Mesenchymal stem cell (in vitro differentiated cells and primary cell): Measurements from ENCODE around the gene RHPN2.
"Not testable (repeated sequence)": the region's sequence is repeated elsewhere in the genome, so short reads cannot be mapped to it uniquely, and the experiment has no call there.

ENCODE experiments used
- DNase-seq: peaks from one replicate; pipeline ENCODE4 v3.0.0-alpha.2; 2013
- H2AFZ ChIP-seq: one replicate; pipeline ENCODE4 v1.6.1; 2013; ENCODE audit warnings: low read depth, mild to moderate bottlenecking, control low read depth, inconsistent platforms, low read length, moderate library complexity
- H2AK5ac ChIP-seq: 2 replicates; pipeline ENCODE4 v1.6.1; 2013; ENCODE audit warnings: low read length, moderate library complexity, mild to moderate bottlenecking, inconsistent platforms; ENCODE audit not compliant: severe bottlenecking
- H2BK120ac ChIP-seq: one replicate; pipeline ENCODE4 v1.6.1; 2013; ENCODE audit warnings: low read depth, mild to moderate bottlenecking, inconsistent platforms, low read length, moderate library complexity
- H2BK12ac ChIP-seq, 2 experiments: one replicate each; pipeline ENCODE4 v1.6.1; 2013; ENCODE audit warnings: inconsistent platforms in 2 of 2, low read length in 2 of 2, mild to moderate bottlenecking in 2 of 2, moderate library complexity in 2 of 2, control low read depth in 1 of 2
- H2BK15ac ChIP-seq: one replicate; pipeline ENCODE4 v1.6.1; 2013; ENCODE audit warnings: mild to moderate bottlenecking, low read depth, inconsistent platforms; ENCODE audit not compliant: poor library complexity, severe bottlenecking
- H2BK5ac ChIP-seq: 2 replicates; pipeline ENCODE4 v1.6.1; 2013; ENCODE audit warnings: low read depth, mild to moderate bottlenecking, low read length, control low read depth, inconsistent platforms; ENCODE audit not compliant: poor library complexity, severe bottlenecking
- H3K14ac ChIP-seq, 2 experiments: one replicate each; pipeline ENCODE4 v1.6.1; 2013; ENCODE audit warnings: inconsistent platforms in 2 of 2, low read length in 2 of 2, control low read depth in 1 of 2, mild to moderate bottlenecking in 1 of 2, moderate library complexity in 1 of 2
- H3K18ac ChIP-seq, 2 experiments: one replicate each; pipeline ENCODE4 v1.6.1; 2013; ENCODE audit warnings: inconsistent platforms in 2 of 2, low read length in 2 of 2, control low read depth in 1 of 2, low read depth in 1 of 2, mild to moderate bottlenecking in 1 of 2
- H3K23ac ChIP-seq, 2 experiments: one replicate each; pipeline ENCODE4 v1.6.1; 2013; ENCODE audit warnings: inconsistent platforms in 2 of 2, low read length in 2 of 2, mild to moderate bottlenecking in 2 of 2, moderate library complexity in 2 of 2, control low read depth in 1 of 2
- H3K27ac ChIP-seq: 2 replicates; pipeline ENCODE4 v1.5.1; 2013; ENCODE audit warnings: mild to moderate bottlenecking, moderate library complexity, low read length, control low read depth, inconsistent platforms; ENCODE audit not compliant: poor library complexity, severe bottlenecking
- H3K27me3 ChIP-seq, 2 experiments: 2 replicates each; pipeline versions ENCODE4 v1.6.1 to v1.7.0; 2013; ENCODE audit warnings: low read length in 2 of 2, mild to moderate bottlenecking in 2 of 2, moderate library complexity in 2 of 2, control low read depth in 1 of 2, inconsistent platforms in 1 of 2; ENCODE audit not compliant: control insufficient read depth in 1 of 2, insufficient read depth in 1 of 2
- H3K36me3 ChIP-seq, 2 experiments: 2 replicates each; pipeline versions ENCODE4 v1.6.1 to v1.7.0; 2013; ENCODE audit warnings: low read length in 2 of 2, control low read depth in 1 of 2, inconsistent platforms in 1 of 2, low read depth in 1 of 2, mild to moderate bottlenecking in 1 of 2; ENCODE audit not compliant: insufficient read depth in 2 of 2, control insufficient read depth in 1 of 2
- H3K4ac ChIP-seq, 2 experiments: one replicate each; pipeline ENCODE4 v1.6.1; 2013; ENCODE audit warnings: inconsistent platforms in 2 of 2, low read length in 2 of 2, mild to moderate bottlenecking in 2 of 2, moderate library complexity in 2 of 2, control low read depth in 1 of 2, low read depth in 1 of 2
- H3K4me1 ChIP-seq: 2 replicates; pipeline ENCODE4 v1.6.1; 2013; ENCODE audit warnings: low read depth, low read length, control low read depth; ENCODE audit not compliant: control insufficient read depth, insufficient read depth
- H3K4me2 ChIP-seq: 2 replicates; pipeline ENCODE4 v1.6.1; 2013; ENCODE audit warnings: low read length, mild to moderate bottlenecking, inconsistent platforms; ENCODE audit not compliant: poor library complexity, severe bottlenecking
- H3K4me3 ChIP-seq, 2 experiments: 2 replicates each; pipeline versions ENCODE4 v1.5.1 to v1.7.0; 2013; ENCODE audit warnings: low read length in 2 of 2, mild to moderate bottlenecking in 2 of 2, control low read depth in 1 of 2, low read depth in 1 of 2; ENCODE audit not compliant: insufficient read depth in 1 of 2
- H3K79me1 ChIP-seq: replicated peaks from 2 replicates; pipeline ENCODE4 v1.6.1; 2013; ENCODE audit warnings: mild to moderate bottlenecking, control low read depth, low read length, inconsistent platforms; ENCODE audit not compliant: poor library complexity, severe bottlenecking
- H3K9ac ChIP-seq: 2 replicates; pipeline ENCODE4 v1.7.0; 2013; ENCODE audit warnings: mild to moderate bottlenecking, low read length, moderate library complexity
- H3K9me3 ChIP-seq: 2 replicates; pipeline ENCODE4 v1.7.0; 2013; ENCODE audit warnings: mild to moderate bottlenecking, low read length; ENCODE audit not compliant: control insufficient read depth
- H4K8ac ChIP-seq: one replicate; pipeline ENCODE4 v1.6.1; 2013; ENCODE audit warnings: inconsistent platforms, mild to moderate bottlenecking, low read length, moderate library complexity
- H4K91ac ChIP-seq: one replicate; pipeline ENCODE4 v1.6.1; 2013; ENCODE audit warnings: mild to moderate bottlenecking, low read length, inconsistent platforms
- WGBS: methylation state at CpG from one replicate; pipeline ENCODE4 v1.1.7; 2013; ENCODE audit warnings: mixed read lengths; 5-methylcytosine and 5-hydroxymethylcytosine counted together

Gene RHPN2

GRCh38 chr19:32988254-32988653 lies 76.4 kb downstream of the RHPN2 start:
- not testable (repeated sequence) for H2BK15ac ChIP-seq, H3K18ac ChIP-seq, DNase-seq, H3K27ac ChIP-seq, H3K14ac ChIP-seq, H4K8ac ChIP-seq, H3K23ac ChIP-seq, H2AK5ac ChIP-seq, H3K9me3 ChIP-seq, H2BK120ac ChIP-seq, H3K4me3 ChIP-seq, H3K4ac ChIP-seq, H2AFZ ChIP-seq, H2BK5ac ChIP-seq, H3K4me2 ChIP-seq, H3K9ac ChIP-seq, H3K27me3 ChIP-seq, H2BK12ac ChIP-seq, H3K4me1 ChIP-seq, H4K91ac ChIP-seq
- Histone ChIP-seq H3K36me3 (peaks cover 0 to 48% of the 10 kb centered on the region in 2 experiments), H3K79me1 (peaks cover 13% of the 10 kb centered on the region)
- 96% methylated on average over 5 of the region's 5 CpGs for WGBS

DNA sequence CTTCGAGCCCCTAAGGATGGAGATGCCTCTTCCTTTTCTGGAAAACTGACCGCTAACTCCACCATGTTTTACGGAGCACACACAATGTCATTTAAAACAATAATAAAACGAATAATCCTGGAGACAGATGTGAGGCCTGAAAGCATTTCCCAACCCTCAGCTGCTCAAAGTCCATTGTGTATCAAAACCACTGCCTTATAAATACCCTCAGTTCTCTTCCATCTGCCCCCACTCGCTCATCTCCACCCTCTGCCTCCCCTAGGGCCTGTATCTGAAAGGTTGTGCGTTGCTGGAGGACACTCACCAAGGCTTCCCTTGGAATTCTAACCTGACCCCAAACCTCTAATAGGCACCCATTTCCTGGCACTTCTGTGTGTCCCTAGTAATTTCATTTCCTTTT lies 82.2 kb downstream of the RHPN2 start:
- H3K18ac ChIP-seq, H2BK15ac ChIP-seq, H2AK5ac ChIP-seq, H3K23ac ChIP-seq, H2BK120ac ChIP-seq, H3K4ac ChIP-seq, H3K79me1 ChIP-seq, H4K8ac ChIP-seq, H2AFZ ChIP-seq, H3K27me3 ChIP-seq, H2BK5ac ChIP-seq, H3K9me3 ChIP-seq, H2BK12ac ChIP-seq, H3K4me1 ChIP-seq, DNase-seq, H3K4me3 ChIP-seq, H4K91ac ChIP-seq, H3K9ac ChIP-seq, H3K27ac ChIP-seq, H3K4me2 ChIP-seq, H3K14ac ChIP-seq: not testable (repeated sequence)
- peaks cover 0 to 28% of the 10 kb centered on the region in 2 experiments for H3K36me3 ChIP-seq
- WGBS, result 95% methylated on average over 6 of the region's 6 CpGs

GRCh38 chr19:32979807-32980206 lies 84.9 kb downstream of the RHPN2 start:
- H3K9ac ChIP-seq, H2AK5ac ChIP-seq, H3K4me3 ChIP-seq, H3K9me3 ChIP-seq, H3K23ac ChIP-seq, DNase-seq, H3K4ac ChIP-seq, H3K18ac ChIP-seq, H2BK12ac ChIP-seq, H4K8ac ChIP-seq, H3K4me1 ChIP-seq, H2BK5ac ChIP-seq, H2BK120ac ChIP-seq, H3K14ac ChIP-seq, H3K27ac ChIP-seq, H4K91ac ChIP-seq, H2BK15ac ChIP-seq, H3K27me3 ChIP-seq, H3K4me2 ChIP-seq, H2AFZ ChIP-seq, H3K79me1 ChIP-seq: not testable (repeated sequence)
- 95% methylated on average over 7 of the region's 7 CpGs for WGBS
- H3K36me3 ChIP-seq, result peaks cover 3 to 30% of the 10 kb centered on the region in 2 experiments

DNA sequence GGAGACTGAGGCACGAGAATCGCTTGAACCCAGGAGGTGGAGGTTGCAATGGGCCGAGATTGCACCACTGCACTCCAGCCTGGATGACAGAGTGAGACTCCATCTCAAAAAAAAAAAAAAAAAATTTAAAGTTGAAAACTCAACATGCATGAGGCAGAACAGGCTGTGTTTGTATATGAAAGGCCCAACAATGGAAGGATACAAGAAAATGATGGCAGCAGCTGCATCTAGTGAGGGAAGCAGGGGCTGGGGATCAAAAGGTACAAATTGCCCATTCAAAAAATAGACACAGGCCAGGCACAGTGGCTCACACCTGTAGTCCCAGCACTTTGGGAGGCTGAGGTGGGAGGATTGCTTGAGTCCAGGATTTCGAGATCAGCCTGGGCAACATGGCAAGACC lies 86.9 kb downstream of the RHPN2 start:
- not testable (repeated sequence) for H3K4me1 ChIP-seq, H3K18ac ChIP-seq, H2BK120ac ChIP-seq, H2BK5ac ChIP-seq, H2BK15ac ChIP-seq, H3K4me3 ChIP-seq, H3K14ac ChIP-seq, H3K27me3 ChIP-seq, H3K27ac ChIP-seq, H4K8ac ChIP-seq, H2BK12ac ChIP-seq, H2AK5ac ChIP-seq, H3K9me3 ChIP-seq, H3K9ac ChIP-seq, H4K91ac ChIP-seq, H2AFZ ChIP-seq, H3K23ac ChIP-seq, DNase-seq, H3K4ac ChIP-seq, H3K4me2 ChIP-seq, H3K79me1 ChIP-seq
- peaks cover 3 to 28% of the 10 kb centered on the region in 2 experiments for H3K36me3 ChIP-seq
- no CpG with 5 or more reads among the region's 4 CpGs for WGBS
